Measurements from ENCODE around the gene RABGAP1L.
"Not testable (repeated sequence)": the region's sequence is repeated elsewhere in the genome, so short reads cannot be mapped to it uniquely, and the experiment has no call there.

The RABGAP1L gene

DNA sequence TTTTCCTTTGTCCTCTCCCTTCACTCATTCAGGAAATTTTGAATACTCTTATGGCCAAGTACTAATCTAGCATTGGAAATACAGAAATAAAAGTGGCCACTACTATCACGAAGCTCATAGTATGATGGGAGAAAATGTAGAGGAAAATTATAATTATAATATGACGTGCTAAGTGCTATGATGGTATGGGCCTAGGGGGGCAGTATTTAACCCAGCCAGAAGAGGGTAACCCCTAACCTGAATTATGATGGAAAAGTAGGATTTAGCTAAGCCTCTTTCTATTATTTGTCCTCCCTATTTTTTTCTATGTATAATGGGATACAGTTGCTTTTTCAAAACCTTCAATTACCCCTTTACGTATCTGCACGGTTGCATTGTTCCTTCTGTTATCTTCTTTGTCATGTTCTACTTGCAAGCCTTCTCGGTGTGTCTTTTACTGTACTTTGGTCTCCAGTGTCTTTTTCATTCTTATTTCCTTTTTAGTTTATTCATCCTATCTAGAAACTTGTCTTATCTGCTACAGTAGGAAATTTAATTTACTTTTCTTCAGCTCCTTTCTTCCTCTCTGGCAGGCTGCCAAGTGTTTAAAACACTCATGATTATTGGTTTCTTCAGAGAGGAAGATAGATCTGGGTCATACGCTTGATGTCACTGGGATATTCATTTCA is 199.6 kb downstream of the RABGAP1L start:
- no peak for DNase-seq (ENCODE audit: low read depth in 3 of 3)

- no peak for DNase-seq (ENCODE audit: low read depth in 3 of 3)
Observed at GRCh38 chr1:174359454-174359805, 200.1 kb downstream of the RABGAP1L start.

GRCh38 chr1:174364996-174365736 is 205.8 kb downstream of the RABGAP1L start:
- no peak for DNase-seq (ENCODE audit: low read depth in 3 of 3)

DNA sequence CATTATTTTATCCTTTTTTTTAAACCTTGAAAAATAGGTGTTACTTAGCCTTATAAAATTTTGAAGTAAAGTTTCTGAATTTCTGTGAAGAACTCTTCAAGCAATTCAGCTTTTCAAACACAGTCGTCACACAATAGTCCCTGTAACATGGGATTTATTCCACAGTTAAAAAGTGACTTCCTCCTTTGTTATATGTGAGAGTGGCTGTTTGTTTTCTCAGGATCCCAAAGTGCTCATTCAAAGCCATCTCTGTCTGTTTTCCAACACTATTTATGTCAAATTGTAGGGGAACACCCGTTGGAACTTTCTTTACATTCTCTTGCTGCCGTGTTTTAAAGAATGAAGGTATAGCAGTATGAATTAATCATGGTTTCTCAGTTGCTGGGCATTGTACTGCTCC is 207.6 kb downstream of the RABGAP1L start:
- DNase-seq (ENCODE audit: low read depth in 3 of 3) = no peak

GRCh38 chr1:174367892-174368291 is 208.6 kb downstream of the RABGAP1L start:
- DNase-seq (ENCODE audit: low read depth in 3 of 3) = no peak

GRCh38 chr1:174376030-174376429 is 216.7 kb downstream of the RABGAP1L start:
- DNase-seq (ENCODE audit: low read depth in 3 of 3) = no peak

GRCh38 chr1:174391716-174392115 is 232.4 kb downstream of the RABGAP1L start:
- no peak for DNase-seq (ENCODE audit: low read depth in 3 of 3)

- no peak for DNase-seq (ENCODE audit: low read depth in 3 of 3)
Observed at GRCh38 chr1:174393885-174394284, 234.6 kb downstream of the RABGAP1L start.

GRCh38 chr1:174397261-174397660 is 237.9 kb downstream of the RABGAP1L start:
- no peak for DNase-seq (ENCODE audit: low read depth in 3 of 3)

- no peak for DNase-seq (ENCODE audit: low read depth in 3 of 3)
Observed at GRCh38 chr1:174398246-174398645, 238.9 kb downstream of the RABGAP1L start.

- DNase-seq (ENCODE audit: low read depth in 3 of 3) = no peak
Observed at GRCh38 chr1:174399211-174399610, 239.9 kb downstream of the RABGAP1L start.

GRCh38 chr1:174401075-174401474 is 241.8 kb downstream of the RABGAP1L start:
- no peak for DNase-seq (ENCODE audit: low read depth in 3 of 3)

DNA sequence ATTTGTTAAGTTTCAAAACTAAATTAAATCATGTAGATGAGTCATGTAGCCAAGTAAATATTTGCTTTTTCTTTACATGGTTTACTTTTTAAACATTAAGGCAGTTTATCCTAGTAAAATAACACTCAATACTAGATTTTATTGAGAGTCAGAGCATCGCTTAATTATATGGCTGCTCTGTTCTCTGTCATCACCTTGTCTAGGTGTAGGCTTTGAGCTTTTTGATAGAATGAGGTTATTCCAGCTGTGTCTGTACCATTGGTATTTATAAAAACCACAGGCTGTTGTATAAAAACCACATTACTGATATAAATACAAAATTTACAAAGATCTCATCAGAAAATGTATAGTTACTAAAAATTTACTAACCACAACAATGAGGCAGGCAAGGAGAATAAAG is 245.9 kb downstream of the RABGAP1L start:
- DNase-seq (ENCODE audit: low read depth in 3 of 3) = no peak

GRCh38 chr1:174406421-174406820 is 247.1 kb downstream of the RABGAP1L start:
- no peak for DNase-seq (ENCODE audit: low read depth in 3 of 3)

DNA sequence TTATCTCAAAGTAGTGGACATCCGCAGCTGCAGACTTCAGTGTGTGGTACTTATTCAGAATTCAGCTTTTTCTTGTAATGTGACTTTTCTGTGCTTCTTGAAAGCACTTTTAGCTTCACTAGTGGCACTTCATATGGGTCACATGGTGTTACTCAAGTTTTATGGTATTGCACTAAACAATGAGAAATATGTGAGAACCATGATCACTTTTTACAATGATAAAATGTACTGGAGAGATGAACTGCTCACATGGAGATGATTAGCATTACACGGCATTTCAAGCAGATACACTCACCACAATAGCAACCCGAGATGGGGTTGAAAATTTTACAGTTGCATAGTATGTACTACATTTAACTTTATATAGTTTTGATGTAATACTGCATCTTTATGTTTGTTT is 248.3 kb downstream of the RABGAP1L start:
- no peak for DNase-seq (ENCODE audit: low read depth in 3 of 3)

DNA sequence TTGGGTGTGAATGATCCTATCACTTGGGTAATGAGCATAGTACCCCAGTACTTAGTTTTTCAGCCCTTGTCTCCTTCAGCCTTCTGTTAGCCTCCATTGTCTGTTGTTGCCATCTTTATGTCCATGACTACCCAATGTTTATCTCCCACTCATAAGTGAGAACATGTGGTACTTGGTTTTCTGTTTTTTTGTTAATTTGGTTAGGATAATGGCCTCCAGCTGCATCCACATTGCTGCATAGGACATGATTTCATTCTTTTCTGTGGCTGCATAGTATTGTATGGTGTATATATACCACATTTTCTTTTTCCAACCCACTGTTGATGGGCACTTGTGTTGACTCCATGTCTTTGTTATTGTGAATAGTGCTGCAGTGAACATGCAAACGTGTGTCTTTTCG is 248.8 kb downstream of the RABGAP1L start:
- DNase-seq (ENCODE audit: low read depth in 3 of 3) = no peak

GRCh38 chr1:174409801-174410200 is 250.5 kb downstream of the RABGAP1L start:
- DNase-seq (ENCODE audit: low read depth in 3 of 3) = not testable (repeated sequence)

DNA sequence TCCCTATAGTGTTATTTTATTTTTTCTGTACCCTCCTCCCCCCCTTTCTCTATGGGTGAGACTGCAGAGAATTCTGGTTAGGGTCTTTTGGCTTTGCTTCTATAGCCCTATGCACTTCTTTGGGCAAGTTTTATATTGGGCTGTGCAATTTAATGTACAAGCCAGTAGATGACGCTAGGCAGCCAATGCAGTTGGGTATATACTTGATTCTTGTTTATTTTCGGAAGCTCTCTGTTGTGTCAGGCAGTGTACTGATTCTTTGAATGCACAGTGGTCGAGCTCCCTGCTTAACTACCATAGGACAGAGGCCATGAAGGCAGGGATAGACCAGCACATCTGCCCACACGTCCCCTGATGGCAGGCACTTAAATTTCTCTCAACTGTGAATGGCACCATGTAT is 254.3 kb downstream of the RABGAP1L start:
- no peak for DNase-seq (ENCODE audit: low read depth in 3 of 3)

- no peak for DNase-seq (ENCODE audit: low read depth in 3 of 3)
Observed at GRCh38 chr1:174414203-174414602, 254.9 kb downstream of the RABGAP1L start.

- no peak for DNase-seq (ENCODE audit: low read depth in 3 of 3)
Observed at GRCh38 chr1:174415506-174415905, 256.2 kb downstream of the RABGAP1L start.

GRCh38 chr1:174417921-174418320 is 258.6 kb downstream of the RABGAP1L start:
- DNase-seq (ENCODE audit: low read depth in 3 of 3) = no peak

GRCh38 chr1:174425121-174425520 is 265.8 kb downstream of the RABGAP1L start:
- DNase-seq (ENCODE audit: low read depth in 3 of 3) = no peak

DNA sequence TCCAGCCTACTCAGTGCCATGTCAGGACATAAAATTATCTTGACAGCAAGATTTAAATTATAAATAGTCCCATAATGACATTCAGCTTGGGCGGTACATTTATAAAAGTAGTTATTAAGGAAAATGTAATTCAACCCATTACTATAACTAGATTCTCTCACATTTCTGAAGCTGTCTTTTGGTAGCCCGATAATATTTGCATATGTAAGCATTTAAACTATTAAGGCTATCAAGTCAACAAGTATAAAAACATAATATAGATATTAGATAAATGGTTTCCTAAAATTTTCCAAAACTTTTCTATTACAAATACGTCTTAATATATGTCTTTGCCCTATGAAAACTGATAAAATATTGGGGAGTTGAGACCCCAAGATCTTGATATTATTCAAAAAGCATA is 266.8 kb downstream of the RABGAP1L start:
- DNase-seq (ENCODE audit: low read depth in 3 of 3) = no peak

- no peak for DNase-seq (ENCODE audit: low read depth in 3 of 3)
Observed at GRCh38 chr1:174428033-174428432, 268.7 kb downstream of the RABGAP1L start.
